Mesenchymal stem cell (in vitro differentiated cells and primary cell): ENCODE data around the gene PPP2CA.

Experiments used
- DNase-seq: peaks from one replicate; pipeline ENCODE4 v3.0.0-alpha.2; 2013
- H2AFZ ChIP-seq: one replicate; pipeline ENCODE4 v1.6.1; 2013; ENCODE audit warnings: low read depth, mild to moderate bottlenecking, control low read depth, inconsistent platforms, low read length, moderate library complexity
- H2AK5ac ChIP-seq: 2 replicates; pipeline ENCODE4 v1.6.1; 2013; ENCODE audit warnings: low read length, moderate library complexity, mild to moderate bottlenecking, inconsistent platforms; ENCODE audit not compliant: severe bottlenecking
- H2BK120ac ChIP-seq: one replicate; pipeline ENCODE4 v1.6.1; 2013; ENCODE audit warnings: low read depth, mild to moderate bottlenecking, inconsistent platforms, low read length, moderate library complexity
- H2BK12ac ChIP-seq, 2 experiments: one replicate each; pipeline ENCODE4 v1.6.1; 2013; ENCODE audit warnings: inconsistent platforms in 2 of 2, low read length in 2 of 2, mild to moderate bottlenecking in 2 of 2, moderate library complexity in 2 of 2, control low read depth in 1 of 2
- H2BK15ac ChIP-seq: one replicate; pipeline ENCODE4 v1.6.1; 2013; ENCODE audit warnings: mild to moderate bottlenecking, low read depth, inconsistent platforms; ENCODE audit not compliant: poor library complexity, severe bottlenecking
- H2BK5ac ChIP-seq: 2 replicates; pipeline ENCODE4 v1.6.1; 2013; ENCODE audit warnings: low read depth, mild to moderate bottlenecking, low read length, control low read depth, inconsistent platforms; ENCODE audit not compliant: poor library complexity, severe bottlenecking
- H3K14ac ChIP-seq, 2 experiments: one replicate each; pipeline ENCODE4 v1.6.1; 2013; ENCODE audit warnings: inconsistent platforms in 2 of 2, low read length in 2 of 2, control low read depth in 1 of 2, mild to moderate bottlenecking in 1 of 2, moderate library complexity in 1 of 2
- H3K18ac ChIP-seq, 2 experiments: one replicate each; pipeline ENCODE4 v1.6.1; 2013; ENCODE audit warnings: inconsistent platforms in 2 of 2, low read length in 2 of 2, control low read depth in 1 of 2, low read depth in 1 of 2, mild to moderate bottlenecking in 1 of 2
- H3K23ac ChIP-seq, 2 experiments: one replicate each; pipeline ENCODE4 v1.6.1; 2013; ENCODE audit warnings: inconsistent platforms in 2 of 2, low read length in 2 of 2, mild to moderate bottlenecking in 2 of 2, moderate library complexity in 2 of 2, control low read depth in 1 of 2
- H3K27ac ChIP-seq: 2 replicates; pipeline ENCODE4 v1.5.1; 2013; ENCODE audit warnings: mild to moderate bottlenecking, moderate library complexity, low read length, control low read depth, inconsistent platforms; ENCODE audit not compliant: poor library complexity, severe bottlenecking
- H3K27me3 ChIP-seq, 2 experiments: 2 replicates each; pipeline versions ENCODE4 v1.6.1 to v1.7.0; 2013; ENCODE audit warnings: low read length in 2 of 2, mild to moderate bottlenecking in 2 of 2, moderate library complexity in 2 of 2, control low read depth in 1 of 2, inconsistent platforms in 1 of 2; ENCODE audit not compliant: control insufficient read depth in 1 of 2, insufficient read depth in 1 of 2
- H3K36me3 ChIP-seq, 2 experiments: 2 replicates each; pipeline versions ENCODE4 v1.6.1 to v1.7.0; 2013; ENCODE audit warnings: low read length in 2 of 2, control low read depth in 1 of 2, inconsistent platforms in 1 of 2, low read depth in 1 of 2, mild to moderate bottlenecking in 1 of 2; ENCODE audit not compliant: insufficient read depth in 2 of 2, control insufficient read depth in 1 of 2
- H3K4ac ChIP-seq, 2 experiments: one replicate each; pipeline ENCODE4 v1.6.1; 2013; ENCODE audit warnings: inconsistent platforms in 2 of 2, low read length in 2 of 2, mild to moderate bottlenecking in 2 of 2, moderate library complexity in 2 of 2, control low read depth in 1 of 2, low read depth in 1 of 2
- H3K4me1 ChIP-seq: 2 replicates; pipeline ENCODE4 v1.6.1; 2013; ENCODE audit warnings: low read depth, low read length, control low read depth; ENCODE audit not compliant: control insufficient read depth, insufficient read depth
- H3K4me2 ChIP-seq: 2 replicates; pipeline ENCODE4 v1.6.1; 2013; ENCODE audit warnings: low read length, mild to moderate bottlenecking, inconsistent platforms; ENCODE audit not compliant: poor library complexity, severe bottlenecking
- H3K4me3 ChIP-seq, 2 experiments: 2 replicates each; pipeline versions ENCODE4 v1.5.1 to v1.7.0; 2013; ENCODE audit warnings: low read length in 2 of 2, mild to moderate bottlenecking in 2 of 2, control low read depth in 1 of 2, low read depth in 1 of 2; ENCODE audit not compliant: insufficient read depth in 1 of 2
- H3K79me1 ChIP-seq: replicated peaks from 2 replicates; pipeline ENCODE4 v1.6.1; 2013; ENCODE audit warnings: mild to moderate bottlenecking, control low read depth, low read length, inconsistent platforms; ENCODE audit not compliant: poor library complexity, severe bottlenecking
- H3K9ac ChIP-seq: 2 replicates; pipeline ENCODE4 v1.7.0; 2013; ENCODE audit warnings: mild to moderate bottlenecking, low read length, moderate library complexity
- H3K9me3 ChIP-seq: 2 replicates; pipeline ENCODE4 v1.7.0; 2013; ENCODE audit warnings: mild to moderate bottlenecking, low read length; ENCODE audit not compliant: control insufficient read depth
- H4K8ac ChIP-seq: one replicate; pipeline ENCODE4 v1.6.1; 2013; ENCODE audit warnings: inconsistent platforms, mild to moderate bottlenecking, low read length, moderate library complexity
- H4K91ac ChIP-seq: one replicate; pipeline ENCODE4 v1.6.1; 2013; ENCODE audit warnings: mild to moderate bottlenecking, low read length, inconsistent platforms
- WGBS: methylation state at CpG from one replicate; pipeline ENCODE4 v1.1.7; 2013; ENCODE audit warnings: mixed read lengths; 5-methylcytosine and 5-hydroxymethylcytosine counted together

Gene PPP2CA

DNA sequence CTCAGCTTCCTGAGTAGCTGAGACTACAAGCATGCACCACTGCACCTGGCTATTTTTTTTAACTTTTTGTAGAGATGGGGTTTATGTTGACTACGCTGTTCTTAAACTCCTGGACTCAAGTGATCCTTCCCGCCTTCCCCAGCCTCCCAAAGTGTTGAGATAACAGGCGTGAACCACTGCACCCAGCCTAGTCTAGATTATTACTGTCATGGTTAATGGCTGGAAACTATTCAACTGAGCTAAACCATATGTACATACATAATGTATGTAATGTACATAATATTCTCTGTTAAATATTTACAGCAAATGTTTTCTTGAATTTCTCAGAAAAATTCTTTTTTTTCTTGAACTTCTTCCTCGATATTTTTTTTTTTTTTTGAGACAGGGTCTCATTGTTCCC, 21.3 kb downstream of the PPP2CA start:
- Histone ChIP-seq H2BK5ac (no peak overlapping the region), H3K79me1 (peaks cover 14% of the 10 kb centered on the region), H3K9ac (no peak overlapping the region), H3K4ac (no peak overlapping the region), H3K4me1 (peaks cover 14% of the 10 kb centered on the region), H3K9me3 (no peaks in the 10 kb centered on the region), H2AFZ (no peak overlapping the region), H3K27me3 (no peaks in the 10 kb centered on the region), H4K91ac (no peak overlapping the region), H3K14ac (no peak overlapping the region), H2AK5ac (no peak overlapping the region), H3K4me3 (no peak overlapping the region), H3K36me3 (peaks cover 15 to 66% of the 10 kb centered on the region in 2 experiments), H3K18ac (no peak overlapping the region), H3K23ac (no peak overlapping the region), H3K27ac (no peak overlapping the region), H4K8ac (no peak overlapping the region), H2BK120ac (no peak overlapping the region), H3K4me2 (no peak overlapping the region), H2BK15ac (no peak overlapping the region), H2BK12ac (no peak overlapping the region)
- 100% methylated on average over 1 of the region's 4 CpGs for WGBS
- DNase-seq = no peak

DNA sequence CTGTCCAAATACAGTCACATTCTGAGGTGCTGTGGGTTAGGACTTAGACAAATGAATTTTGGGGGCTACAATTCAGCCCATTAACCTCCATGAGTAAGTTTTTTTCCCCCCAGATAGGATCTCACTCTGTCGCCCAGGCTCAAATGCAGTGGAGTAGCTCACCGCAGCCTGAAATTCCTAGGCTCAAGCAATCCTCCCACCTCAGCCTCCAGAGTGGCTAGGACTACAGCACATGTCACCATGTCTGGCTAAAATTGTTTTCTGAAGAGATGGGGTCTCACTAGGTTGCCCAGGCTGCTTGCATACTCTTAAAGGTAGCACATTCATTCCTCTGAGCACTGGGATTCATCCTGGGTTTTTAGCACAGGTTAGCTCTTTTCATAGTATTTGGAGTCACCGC, 22.2 kb downstream of the PPP2CA start:
- WGBS = over 99% methylated on average over 3 of the region's 3 CpGs
- DNase-seq = no peak
- Histone ChIP-seq H3K79me1 (peaks cover 14% of the 10 kb centered on the region), H4K8ac (no peak overlapping the region), H3K18ac (no peak overlapping the region), H3K36me3 (peaks cover 18 to 75% of the 10 kb centered on the region in 2 experiments), H2AK5ac (no peak overlapping the region), H3K27me3 (no peaks in the 10 kb centered on the region), H2AFZ (no peak overlapping the region), H2BK120ac (no peak overlapping the region), H3K14ac (no peak overlapping the region), H3K9me3 (no peaks in the 10 kb centered on the region), H3K27ac (no peak overlapping the region), H4K91ac (no peak overlapping the region), H2BK15ac (no peak overlapping the region), H3K4me1 (peaks cover 12% of the 10 kb centered on the region), H3K23ac (no peak overlapping the region), H3K4me2 (no peak overlapping the region), H3K9ac (no peak overlapping the region), H3K4me3 (no peak overlapping the region), H2BK5ac (no peak overlapping the region), H2BK12ac (no peak overlapping the region), H3K4ac (no peak overlapping the region)

- DNase-seq = no peak
- H3K27me3 ChIP-seq = no peaks in the 10 kb centered on the region
- no peak overlapping the region for H2BK12ac ChIP-seq
- peaks cover 13 to 57% of the 10 kb centered on the region in 2 experiments for H3K36me3 ChIP-seq
- no peaks in the 10 kb centered on the region for H3K9me3 ChIP-seq
- H2BK120ac ChIP-seq = no peak overlapping the region
- no peak overlapping the region for H3K4ac ChIP-seq
- H3K18ac ChIP-seq = no peak overlapping the region
- H2AFZ ChIP-seq = no peak overlapping the region
- H3K9ac ChIP-seq = no peak overlapping the region
- H4K91ac ChIP-seq = no peak overlapping the region
- peaks cover 18% of the 10 kb centered on the region for H3K79me1 ChIP-seq
- H3K27ac ChIP-seq = no peak overlapping the region
- no peak overlapping the region for H3K4me3 ChIP-seq
- H2BK15ac ChIP-seq = no peak overlapping the region
- WGBS = 88% methylated on average over 5 of the region's 5 CpGs
- H3K4me2 ChIP-seq = no peak overlapping the region
- H4K8ac ChIP-seq = no peak overlapping the region
- no peaks in the 10 kb centered on the region for H3K4me1 ChIP-seq
- no peak overlapping the region for H3K14ac ChIP-seq
- no peak overlapping the region for H2AK5ac ChIP-seq
- no peak overlapping the region for H3K23ac ChIP-seq
- no peak overlapping the region for H2BK5ac ChIP-seq
Observed at GRCh38 chr5:134195666-134196065, 30.2 kb downstream of the PPP2CA start.

DNA sequence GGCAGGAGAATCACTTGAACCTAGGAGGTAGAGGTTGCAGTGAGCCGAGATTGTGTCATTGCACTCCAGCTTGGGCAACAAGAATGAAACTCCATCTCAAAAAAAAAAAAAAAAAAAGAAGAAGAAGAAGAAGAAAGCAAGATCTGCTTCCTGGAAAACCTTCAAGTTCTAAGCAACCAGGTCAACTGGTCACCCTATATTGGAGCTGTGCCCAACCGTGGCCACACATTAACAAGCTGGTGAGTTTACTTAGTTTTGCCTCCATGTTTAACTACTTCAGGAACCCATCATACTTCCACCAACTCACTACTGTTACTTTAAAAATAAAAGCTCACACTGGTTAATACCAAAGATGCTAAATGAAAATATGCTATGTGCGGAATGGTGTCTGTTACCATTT, 36.8 kb downstream of the PPP2CA start:
- Histone ChIP-seq H3K27me3 (no peaks in the 10 kb centered on the region), H3K9me3 (no peaks in the 10 kb centered on the region), H3K4me1 (peaks cover 4% of the 10 kb centered on the region), H3K14ac (no peak overlapping the region), H3K18ac (no peak overlapping the region), H2AK5ac (no peak overlapping the region), H4K91ac (no peak overlapping the region), H2AFZ (no peak overlapping the region), H2BK12ac (no peak overlapping the region), H3K4me2 (no peak overlapping the region), H2BK15ac (no peak overlapping the region), H3K9ac (no peak overlapping the region), H3K79me1 (peaks cover 12% of the 10 kb centered on the region), H3K4me3 (no peak overlapping the region), H4K8ac (no peak overlapping the region), H2BK5ac (no peak overlapping the region), H3K27ac (no peak overlapping the region), H3K36me3 (no peaks in the 10 kb centered on the region), H3K4ac (no peak overlapping the region), H3K23ac (no peak overlapping the region), H2BK120ac (no peak overlapping the region)
- 94% methylated on average over 1 of the region's 3 CpGs for WGBS
- DNase-seq = no peak
